Fibroblast of mammary gland (primary cell): ENCODE results near the gene HAVCR1.
A peak's percentile ranks its signal among the peaks of the same experiment; 100 is the strongest.
"Not testable (repeated sequence)": the region's sequence is repeated elsewhere in the genome, so short reads cannot be mapped to it uniquely, and the experiment has no call there.

Experiments
- DNase-seq: peaks from one replicate; pipeline ENCODE4 v3.0.0-alpha.2; 2010; ENCODE audit warnings: low read depth
- H3K4me3 ChIP-seq: 2 replicates; pipeline ENCODE4 v1.5.1; 2011; ENCODE audit warnings: low read depth, mild to moderate bottlenecking, low read length, moderate library complexity; ENCODE audit not compliant: control insufficient read depth
- CTCF ChIP-seq: conservative IDR thresholded peaks from 2 replicates; pipeline ENCODE4 v1.5.1; 2011; ENCODE audit warnings: low read depth, low read length, inconsistent platforms; ENCODE audit not compliant: control insufficient read depth, insufficient read depth

Gene HAVCR1

GRCh38 chr5:157050050-157050449, 8.9 kb downstream of the HAVCR1 start:
- TF ChIP-seq CTCF: no peak
- DNase-seq: no peak
- no peak overlapping the region for H3K4me3 ChIP-seq

GRCh38 chr5:157049605-157050004, 9.3 kb downstream of the HAVCR1 start:
- TF ChIP-seq CTCF: no peak
- H3K4me3 ChIP-seq: no peak overlapping the region

GRCh38 chr5:157047898-157048297, 11.0 kb downstream of the HAVCR1 start:
- H3K4me3 ChIP-seq: no peak overlapping the region
- DNase-seq: no peak
- no peak for TF ChIP-seq CTCF

More at GRCh38 chr5:157049605-157050004, 9.3 kb downstream of the HAVCR1 start:
- DNase-seq: no peak

GRCh38 chr5:157047016-157047415, 11.9 kb downstream of the HAVCR1 start:
- not testable (repeated sequence) for H3K4me3 ChIP-seq, DNase-seq

- H3K4me3 ChIP-seq: no peak overlapping the region
- no peak for TF ChIP-seq CTCF
- peak; percentile 35 for DNase-seq
Measured at GRCh38 chr5:157046041-157046440, 12.9 kb downstream of the HAVCR1 start.

GRCh38 chr5:157045601-157046000, 13.3 kb downstream of the HAVCR1 start:
- no peak for TF ChIP-seq CTCF
- DNase-seq: no peak
- H3K4me3 ChIP-seq: no peak overlapping the region

GRCh38 chr5:157038568-157039187, 20.2 kb downstream of the HAVCR1 start:
- H3K4me3 ChIP-seq: no peak overlapping the region
- no peak for TF ChIP-seq CTCF
- no peak for DNase-seq

GRCh38 chr5:157034106-157035072, 24.5 kb downstream of the HAVCR1 start:
- not testable (repeated sequence) for DNase-seq, H3K4me3 ChIP-seq
